ENCODE results near the gene ASB1. TPM values are rescaled to one million over a fixed set of nuclear protein-coding genes. Genes with fewer than 3 reads are reported as not detected.

ASB1 gene
- polyA plus RNA-seq, 1 donor (not counting 4 experiments of a cell fraction or from before 2014, with no cell fraction given), result 13.0 TPM

GRCh38 chr2:238494573-238494961 lies 67.8 kb downstream of the ASB1 start:
- Histone ChIP-seq H3K4me3 (ENCODE audit: control insufficient read depth in 2 of 3, extremely low read depth in 1 of 3, insufficient read depth in 2 of 3, low read depth in 1 of 3, low read length in 3 of 3) (no peak overlapping the region), H3K4me2 (ENCODE audit: control insufficient read depth, extremely low read depth, insufficient read depth, low read depth, low read length) (no peak overlapping the region), H3K4me1 (ENCODE audit: control insufficient read depth, extremely low read depth, insufficient read depth, low read length) (no peaks in the 10 kb centered on the region), H3K79me2 (ENCODE audit: control insufficient read depth, insufficient read depth, low read length) (no peaks in the 10 kb centered on the region), H3K9ac (ENCODE audit: control insufficient read depth, extremely low read depth, insufficient read depth, low read length) (no peak overlapping the region), H4K20me1 (ENCODE audit: control insufficient read depth, extremely low read depth, insufficient read depth, low read length) (no peaks in the 10 kb centered on the region), H2AFZ (ENCODE audit: control insufficient read depth, low read length) (no peak overlapping the region), H3K27ac (ENCODE audit: control insufficient read depth, insufficient read depth, low read length) (no peak overlapping the region), H3K36me3 (ENCODE audit: control insufficient read depth in 2 of 2, extremely low read depth in 1 of 2, insufficient read depth in 2 of 2, low read length in 2 of 2) (no peaks in the 10 kb centered on the region), H3K9me3 (ENCODE audit: control insufficient read depth, low read depth, low read length) (no peaks in the 10 kb centered on the region), H3K27me3 (ENCODE audit: control insufficient read depth, extremely low read depth, insufficient read depth, low read length) (no peaks in the 10 kb centered on the region), H3K9me1 (ENCODE audit: control insufficient read depth, extremely low read depth, insufficient read depth, low read length) (no peaks in the 10 kb centered on the region)
- no peak for TF ChIP-seq EZH2 (IDR thresholded peaks at IDR 0.05; ENCODE audit: low read length)
- TF ChIP-seq, protein P1, sequence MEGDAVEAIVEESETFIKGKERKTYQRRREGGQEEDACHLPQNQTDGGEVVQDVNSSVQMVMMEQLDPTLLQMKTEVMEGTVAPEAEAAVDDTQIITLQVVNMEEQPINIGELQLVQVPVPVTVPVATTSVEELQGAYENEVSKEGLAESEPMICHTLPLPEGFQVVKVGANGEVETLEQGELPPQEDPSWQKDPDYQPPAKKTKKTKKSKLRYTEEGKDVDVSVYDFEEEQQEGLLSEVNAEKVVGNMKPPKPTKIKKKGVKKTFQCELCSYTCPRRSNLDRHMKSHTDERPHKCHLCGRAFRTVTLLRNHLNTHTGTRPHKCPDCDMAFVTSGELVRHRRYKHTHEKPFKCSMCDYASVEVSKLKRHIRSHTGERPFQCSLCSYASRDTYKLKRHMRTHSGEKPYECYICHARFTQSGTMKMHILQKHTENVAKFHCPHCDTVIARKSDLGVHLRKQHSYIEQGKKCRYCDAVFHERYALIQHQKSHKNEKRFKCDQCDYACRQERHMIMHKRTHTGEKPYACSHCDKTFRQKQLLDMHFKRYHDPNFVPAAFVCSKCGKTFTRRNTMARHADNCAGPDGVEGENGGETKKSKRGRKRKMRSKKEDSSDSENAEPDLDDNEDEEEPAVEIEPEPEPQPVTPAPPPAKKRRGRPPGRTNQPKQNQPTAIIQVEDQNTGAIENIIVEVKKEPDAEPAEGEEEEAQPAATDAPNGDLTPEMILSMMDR (optimal IDR thresholded peaks at IDR 0.05 in 1 of 3, IDR thresholded peaks at IDR 0.05 in 1 of 3, conservative IDR thresholded peaks at IDR 0.05 in 1 of 3; ENCODE audit: extremely low read depth in 1 of 3, insufficient read depth in 2 of 3, low read length in 3 of 3), result no peak
- dilution Hi-C loops (cut with MboI; ENCODE audit: extremely low pct_ligation_motif_present, low sequenced_read_pairs), result no loop called here
- DNase-seq (ENCODE audit: low read depth, low spot score) (no peak), FAIRE-seq (no peak)

- no peak overlapping the region for H3K4me2 ChIP-seq (ENCODE audit: control insufficient read depth, extremely low read depth, insufficient read depth, low read depth, low read length)
- no peak overlapping the region for H3K9ac ChIP-seq (ENCODE audit: control insufficient read depth, extremely low read depth, insufficient read depth, low read length)
- no peaks in the 10 kb centered on the region for H3K9me3 ChIP-seq (ENCODE audit: control insufficient read depth, low read depth, low read length)
- H3K27me3 ChIP-seq (ENCODE audit: control insufficient read depth, extremely low read depth, insufficient read depth, low read length), result no peaks in the 10 kb centered on the region
- H3K4me1 ChIP-seq (ENCODE audit: control insufficient read depth, extremely low read depth, insufficient read depth, low read length), result no peaks in the 10 kb centered on the region
- H3K36me3 ChIP-seq (ENCODE audit: control insufficient read depth in 2 of 2, extremely low read depth in 1 of 2, insufficient read depth in 2 of 2, low read length in 2 of 2), result no peaks in the 10 kb centered on the region
- H4K20me1 ChIP-seq (ENCODE audit: control insufficient read depth, extremely low read depth, insufficient read depth, low read length), result no peaks in the 10 kb centered on the region
- dilution Hi-C loops (cut with MboI; ENCODE audit: extremely low pct_ligation_motif_present, low sequenced_read_pairs), result no loop called here
- no peak overlapping the region for H3K4me3 ChIP-seq (ENCODE audit: control insufficient read depth in 2 of 3, extremely low read depth in 1 of 3, insufficient read depth in 2 of 3, low read depth in 1 of 3, low read length in 3 of 3)
- H3K9me1 ChIP-seq (ENCODE audit: control insufficient read depth, extremely low read depth, insufficient read depth, low read length), result no peaks in the 10 kb centered on the region
- FAIRE-seq (no peak), DNase-seq (ENCODE audit: low read depth, low spot score) (no peak)
- no peaks in the 10 kb centered on the region for H3K79me2 ChIP-seq (ENCODE audit: control insufficient read depth, insufficient read depth, low read length)
- no peak overlapping the region for H3K27ac ChIP-seq (ENCODE audit: control insufficient read depth, insufficient read depth, low read length)
- no peak overlapping the region for H2AFZ ChIP-seq (ENCODE audit: control insufficient read depth, low read length)
- TF ChIP-seq, protein P1 (optimal IDR thresholded peaks at IDR 0.05 in 1 of 3, IDR thresholded peaks at IDR 0.05 in 1 of 3, conservative IDR thresholded peaks at IDR 0.05 in 1 of 3; ENCODE audit: extremely low read depth in 1 of 3, insufficient read depth in 2 of 3, low read length in 3 of 3), result no peak
- no peak for TF ChIP-seq EZH2 (IDR thresholded peaks at IDR 0.05; ENCODE audit: low read length)
Measured at GRCh38 chr2:238495422-238495821, 68.7 kb downstream of the ASB1 start.

Data from keratinocyte (primary cell).